Stimulated activated CD8-positive, alpha-beta memory T cell treated with anti-CD3 and anti-CD28 coated beads, Interleukin-4, amount 100 ng/mL, for 48 hours (primary cell): Measurements from ENCODE around the gene OLFM1.
"Not testable (repeated sequence)": the region's sequence is repeated elsewhere in the genome, so short reads cannot be mapped to it uniquely, and the experiment has no call there.

Experiments
- DNase-seq: peaks from one replicate; pipeline ENCODE4 v3.0.0-alpha.2; 2020

OLFM1 gene

GRCh38 chr9:135060461-135061116, 26.9 kb upstream of the OLFM1 start:
- no peak for DNase-seq

- DNase-seq, result no peak
Measured at GRCh38 chr9:135061441-135061840, 26.0 kb upstream of the OLFM1 start.

- DNase-seq, result no peak
Measured at GRCh38 chr9:135062254-135062653, 25.2 kb upstream of the OLFM1 start.

GRCh38 chr9:135063466-135063865, 24.0 kb upstream of the OLFM1 start:
- not testable (repeated sequence) for DNase-seq

- DNase-seq, result not testable (repeated sequence)
Measured at GRCh38 chr9:135063888-135064287, 23.6 kb upstream of the OLFM1 start.

GRCh38 chr9:135065151-135065550, 22.3 kb upstream of the OLFM1 start:
- DNase-seq, result no peak

GRCh38 chr9:135065804-135066203, 21.7 kb upstream of the OLFM1 start:
- DNase-seq, result no peak

- no peak for DNase-seq
Measured at GRCh38 chr9:135066291-135066690, 21.2 kb upstream of the OLFM1 start.

GRCh38 chr9:135067096-135067710, 20.3 kb upstream of the OLFM1 start:
- no peak for DNase-seq

- no peak for DNase-seq
Measured at GRCh38 chr9:135068776-135069415, 18.6 kb upstream of the OLFM1 start.

- DNase-seq, result no peak
Measured at GRCh38 chr9:135069558-135070197, 17.8 kb upstream of the OLFM1 start.

- DNase-seq, result no peak
Measured at GRCh38 chr9:135070198-135070951, 17.1 kb upstream of the OLFM1 start.

- DNase-seq, result no peak
Measured at GRCh38 chr9:135070964-135071735, 16.3 kb upstream of the OLFM1 start.

GRCh38 chr9:135073081-135073740, 14.3 kb upstream of the OLFM1 start:
- DNase-seq, result no peak

- DNase-seq, result no peak
Measured at GRCh38 chr9:135073741-135074305, 13.6 kb upstream of the OLFM1 start.

GRCh38 chr9:135074354-135075233, 12.9 kb upstream of the OLFM1 start:
- no peak for DNase-seq

GRCh38 chr9:135075234-135076142, 12.0 kb upstream of the OLFM1 start:
- no peak for DNase-seq

- DNase-seq, result no peak
Measured at GRCh38 chr9:135076143-135076875, 11.2 kb upstream of the OLFM1 start.
